GM18867 (cell line): ENCODE results near the gene HMX2.

Experiments used
- ATAC-seq: cut with Tn5 transposase; IDR thresholded peaks from one replicate; pipeline ENCODE4 v1.9.1; 2021; ENCODE audit warnings: mild to moderate bottlenecking, moderate library complexity; ENCODE audit not compliant: unreplicated experiment

The HMX2 gene, protein sequence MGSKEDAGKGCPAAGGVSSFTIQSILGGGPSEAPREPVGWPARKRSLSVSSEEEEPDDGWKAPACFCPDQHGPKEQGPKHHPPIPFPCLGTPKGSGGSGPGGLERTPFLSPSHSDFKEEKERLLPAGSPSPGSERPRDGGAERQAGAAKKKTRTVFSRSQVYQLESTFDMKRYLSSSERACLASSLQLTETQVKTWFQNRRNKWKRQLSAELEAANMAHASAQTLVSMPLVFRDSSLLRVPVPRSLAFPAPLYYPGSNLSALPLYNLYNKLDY

DNA sequence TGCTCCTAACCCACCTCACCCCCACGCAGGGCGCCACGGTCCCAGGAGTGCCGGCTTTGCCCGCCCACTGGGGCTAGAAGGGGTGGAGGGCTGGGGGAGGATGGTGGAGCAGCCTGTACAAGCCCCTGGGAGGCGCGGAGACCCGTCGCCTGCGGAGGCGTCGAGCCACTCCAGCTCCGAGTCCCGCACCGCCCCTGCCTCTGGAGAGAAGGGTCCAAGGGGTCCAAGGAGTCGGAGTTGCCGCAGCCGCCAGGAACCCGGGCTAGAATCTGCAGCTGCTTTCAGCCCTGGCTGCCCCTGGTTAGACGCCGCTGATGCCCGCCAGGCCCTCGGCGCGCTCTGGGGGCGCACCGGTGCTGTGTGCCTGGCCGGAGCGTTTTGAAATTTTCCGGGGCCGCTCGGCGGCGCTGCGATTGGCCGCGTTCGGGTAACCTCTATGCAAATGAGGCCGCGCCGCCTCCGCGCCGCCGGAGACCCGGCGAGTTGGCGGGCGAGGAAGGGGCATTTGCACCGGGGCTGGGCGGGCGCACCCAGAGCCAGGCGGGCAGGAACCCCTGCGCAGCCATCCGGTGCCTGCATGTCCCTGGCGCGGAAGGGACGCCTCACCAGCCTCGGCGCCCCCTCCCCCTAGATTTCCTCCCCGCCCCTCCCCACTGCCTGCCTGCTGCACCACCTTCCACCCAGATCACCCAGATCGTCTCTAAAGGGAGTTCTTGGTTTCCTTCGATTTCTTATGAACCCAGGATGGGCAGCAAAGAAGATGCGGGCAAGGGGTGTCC is at the start of gene HMX2:
Gene HMX2, plus strand, starts transcription at position 502 of the 779 bp plus-strand sequence. Its CDS starts 243 bp downstream, at position 745.
- no peak for ATAC-seq

DNA sequence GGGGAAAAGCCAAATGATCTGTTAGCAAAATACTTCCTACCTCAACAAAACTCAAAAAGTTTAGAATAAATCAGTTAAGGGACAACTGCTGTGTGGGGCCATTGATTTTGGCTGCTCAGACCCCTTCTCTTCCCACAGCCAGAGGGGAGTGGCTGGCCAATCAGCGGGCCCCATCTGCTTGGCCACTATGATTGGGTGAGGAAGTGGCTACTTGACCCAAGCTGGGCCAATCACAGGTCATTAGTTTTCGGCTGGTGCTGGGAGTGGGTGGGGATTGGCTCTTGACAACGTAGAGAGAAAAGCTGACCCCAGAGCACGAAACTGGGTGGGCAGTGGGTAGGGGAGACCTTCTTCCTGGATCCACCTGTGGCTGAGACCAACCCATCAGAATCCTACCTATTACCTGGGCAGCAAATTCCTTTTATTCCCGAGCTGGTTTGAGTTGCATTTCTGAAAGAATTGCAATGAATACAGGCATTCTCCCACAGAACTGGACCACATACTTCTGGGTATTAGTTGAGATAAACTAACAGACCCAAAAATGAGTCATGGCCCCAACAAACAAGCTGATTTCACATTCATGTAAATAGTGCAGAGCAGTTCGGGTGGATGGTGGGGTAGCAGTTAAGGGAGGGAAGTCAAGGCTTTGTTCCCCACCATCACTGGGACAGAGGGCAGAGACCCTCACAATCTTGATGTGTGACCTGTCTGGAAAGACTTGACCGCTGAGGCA is 47.7 kb upstream of the HMX2 start:
- no peak for ATAC-seq

DNA sequence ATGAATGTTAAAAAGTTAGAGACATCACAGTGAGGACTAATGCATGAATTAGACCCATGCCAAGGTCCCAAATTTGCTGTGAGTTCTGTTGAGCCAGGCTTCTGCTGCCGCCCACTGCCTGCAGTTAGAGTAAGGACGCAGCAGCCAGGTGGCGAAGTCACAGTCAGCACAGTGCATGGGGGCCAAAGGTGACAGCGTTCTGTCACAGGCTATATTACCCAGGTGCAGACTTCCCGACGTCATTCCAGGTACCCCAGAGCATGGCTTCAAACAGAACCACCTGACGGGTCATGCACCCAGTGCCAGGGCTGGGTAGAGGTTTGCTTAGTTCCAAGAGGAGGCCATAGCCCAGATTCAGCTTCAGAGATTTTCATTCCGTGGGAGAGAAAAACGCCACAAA is 46.1 kb upstream of the HMX2 start:
- ATAC-seq: no peak

DNA sequence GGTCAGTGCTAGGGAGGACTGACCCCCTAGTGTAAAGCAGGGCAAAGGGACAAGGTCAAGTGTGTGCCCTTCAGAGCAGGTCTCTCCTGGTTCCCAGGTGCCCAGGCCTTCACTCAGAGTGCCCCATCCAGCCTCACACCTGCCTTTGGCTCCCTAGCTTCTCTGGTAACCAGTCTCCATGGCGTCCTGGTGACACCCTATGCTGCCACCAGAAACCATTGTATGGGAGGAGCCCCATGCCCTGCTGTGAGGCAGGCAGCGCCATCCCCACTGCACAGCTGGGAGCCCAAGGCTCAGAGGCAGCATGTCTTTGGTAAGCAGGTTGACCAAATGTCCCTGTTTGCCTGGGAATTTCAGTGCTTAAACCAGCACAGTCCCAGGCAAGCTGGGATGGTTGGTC is 45.3 kb upstream of the HMX2 start:
- ATAC-seq: no peak

DNA sequence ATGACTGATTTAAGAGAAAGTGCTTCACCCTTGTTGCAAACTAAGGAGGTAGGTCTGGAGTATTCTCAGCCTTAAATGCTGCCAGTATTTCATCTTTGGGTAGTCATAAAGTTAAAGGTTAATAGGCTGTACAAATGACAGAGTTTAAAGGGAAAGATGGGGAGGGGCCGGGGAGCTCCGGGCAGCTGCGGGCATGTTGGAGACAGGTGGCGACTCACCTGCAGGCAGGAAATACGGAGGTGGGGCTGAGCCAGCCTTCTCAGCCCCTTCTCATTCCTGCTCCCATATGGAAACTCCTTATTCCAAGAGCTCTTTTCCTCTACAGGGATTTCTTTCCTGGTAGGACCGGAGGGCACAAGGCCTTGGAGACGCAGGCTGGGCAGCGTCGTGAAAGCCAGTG is 44.0 kb upstream of the HMX2 start:
- no peak for ATAC-seq

DNA sequence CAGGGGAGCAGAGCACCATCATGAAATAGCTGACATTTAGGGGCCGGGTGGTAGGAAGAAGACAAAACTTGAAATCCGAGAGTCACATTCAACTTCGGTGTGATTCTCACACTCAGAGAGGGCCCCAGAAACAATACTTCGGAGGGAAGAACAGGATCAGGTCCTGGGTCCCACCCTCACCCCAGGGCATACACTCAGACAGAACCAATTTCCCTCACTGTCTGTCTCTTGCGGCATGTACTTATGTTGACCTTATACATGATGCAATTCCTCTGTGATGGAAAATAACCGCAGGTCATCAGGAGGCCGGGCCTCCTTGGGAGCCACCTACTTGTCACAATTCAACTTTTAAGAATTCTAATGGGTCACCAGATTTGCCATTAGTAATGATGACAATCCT is 38.5 kb upstream of the HMX2 start:
- ATAC-seq: no peak

DNA sequence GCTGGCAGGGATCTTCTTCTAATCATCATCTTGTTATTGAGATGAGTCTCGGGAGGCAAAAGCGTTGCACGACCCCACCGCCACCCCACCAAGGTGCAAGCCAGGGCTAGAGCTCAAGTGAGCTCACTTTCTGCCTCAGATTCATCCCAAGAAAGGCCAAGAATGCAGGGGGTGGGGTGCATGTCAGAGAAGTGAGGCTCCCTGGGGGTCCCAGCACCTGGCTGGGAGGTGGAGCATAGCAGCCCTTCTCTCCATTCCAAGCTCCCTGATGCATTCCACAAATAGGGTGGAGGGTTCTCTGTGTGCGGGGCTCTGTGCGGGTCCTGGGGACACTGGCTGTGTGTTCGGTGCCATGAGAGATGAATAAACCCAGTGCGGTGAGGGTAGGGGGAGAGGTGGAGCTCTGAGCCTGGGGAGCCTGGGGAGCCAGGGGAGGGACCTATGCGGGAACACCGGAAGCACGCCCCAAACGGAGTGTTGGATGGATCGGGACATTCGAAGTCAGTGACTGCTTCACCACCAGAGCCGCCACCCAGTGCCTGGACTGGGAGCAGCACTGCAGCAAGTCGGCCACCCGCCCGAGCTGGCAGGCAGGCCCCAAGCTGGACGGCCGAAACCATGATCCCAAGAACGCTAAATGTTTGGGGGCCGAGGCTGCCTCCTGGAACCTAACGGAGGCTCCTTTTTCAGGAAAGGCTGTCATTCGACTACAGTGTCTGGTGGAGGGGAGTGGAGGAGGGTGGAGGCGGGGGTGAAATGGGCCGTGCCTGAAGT is 30.1 kb upstream of the HMX2 start:
- ATAC-seq: no peak

DNA sequence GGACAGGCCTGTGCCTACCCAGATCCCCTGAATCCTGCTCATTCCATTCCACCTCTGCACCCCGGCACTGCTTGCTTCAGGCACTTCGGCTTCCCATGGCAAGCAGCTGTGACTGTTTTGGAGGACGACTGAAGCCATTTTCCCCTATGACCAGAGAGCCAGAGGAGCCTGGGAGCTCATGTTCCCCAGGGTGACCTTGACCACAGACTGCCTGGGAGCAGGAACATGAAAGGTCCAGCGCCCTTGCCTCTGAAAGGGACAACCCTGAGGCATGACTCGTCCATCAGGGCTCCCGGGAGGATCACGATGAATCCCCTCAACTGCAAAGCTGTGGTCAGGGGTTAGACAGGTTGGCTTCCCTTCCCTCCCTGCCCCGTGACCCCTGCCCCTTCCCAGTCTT is 28.9 kb upstream of the HMX2 start:
- no peak for ATAC-seq

DNA sequence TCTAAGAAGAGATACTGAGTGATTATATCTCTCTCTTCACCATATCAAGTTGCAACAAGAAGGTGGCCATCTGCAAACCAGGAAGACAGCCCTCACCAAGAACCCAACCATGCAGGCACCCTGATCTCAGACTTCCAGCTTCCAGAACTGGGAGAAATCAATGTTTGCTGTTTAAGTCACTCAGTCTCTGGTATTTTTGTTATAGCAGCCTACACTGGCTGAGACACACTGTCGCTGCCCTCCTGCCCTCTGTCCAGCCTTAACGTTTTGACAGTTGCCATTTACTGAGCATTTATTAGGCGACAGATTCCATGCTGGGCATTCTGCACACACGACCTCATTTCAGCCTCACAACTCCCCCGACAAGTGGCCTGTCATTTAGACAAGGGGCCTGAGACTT is 21.7 kb upstream of the HMX2 start:
- no peak for ATAC-seq

DNA sequence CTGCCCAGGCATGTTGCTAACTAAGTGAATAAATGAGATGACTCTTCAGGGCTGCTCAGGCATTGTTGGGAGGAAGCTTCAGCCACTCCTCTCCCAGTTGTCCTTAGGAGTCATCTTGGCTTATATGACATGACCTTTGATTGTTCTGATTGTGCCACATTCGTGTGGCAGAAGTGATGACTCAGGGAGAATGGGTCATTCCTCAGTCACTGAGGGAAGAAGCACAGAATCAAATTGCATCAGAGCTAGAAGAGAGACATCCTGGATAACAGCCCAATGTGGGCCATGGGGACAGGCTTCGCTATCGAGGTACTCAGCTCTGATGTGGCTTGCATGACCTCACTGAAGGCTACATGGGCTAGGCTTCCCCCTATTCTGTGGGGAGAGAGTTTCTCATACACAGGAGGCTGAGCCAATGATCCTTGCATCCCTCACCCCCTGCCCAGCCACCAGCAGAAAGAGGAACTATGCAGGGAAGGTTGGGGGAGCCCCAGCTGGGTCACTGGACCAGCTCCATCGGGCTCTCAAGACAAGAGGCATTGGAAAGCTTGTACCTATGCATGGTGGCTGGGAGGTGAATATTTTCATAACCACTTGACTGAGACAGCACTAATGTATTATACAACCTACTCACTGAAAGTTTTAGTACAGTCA is 18.2 kb upstream of the HMX2 start:
- no peak for ATAC-seq

DNA sequence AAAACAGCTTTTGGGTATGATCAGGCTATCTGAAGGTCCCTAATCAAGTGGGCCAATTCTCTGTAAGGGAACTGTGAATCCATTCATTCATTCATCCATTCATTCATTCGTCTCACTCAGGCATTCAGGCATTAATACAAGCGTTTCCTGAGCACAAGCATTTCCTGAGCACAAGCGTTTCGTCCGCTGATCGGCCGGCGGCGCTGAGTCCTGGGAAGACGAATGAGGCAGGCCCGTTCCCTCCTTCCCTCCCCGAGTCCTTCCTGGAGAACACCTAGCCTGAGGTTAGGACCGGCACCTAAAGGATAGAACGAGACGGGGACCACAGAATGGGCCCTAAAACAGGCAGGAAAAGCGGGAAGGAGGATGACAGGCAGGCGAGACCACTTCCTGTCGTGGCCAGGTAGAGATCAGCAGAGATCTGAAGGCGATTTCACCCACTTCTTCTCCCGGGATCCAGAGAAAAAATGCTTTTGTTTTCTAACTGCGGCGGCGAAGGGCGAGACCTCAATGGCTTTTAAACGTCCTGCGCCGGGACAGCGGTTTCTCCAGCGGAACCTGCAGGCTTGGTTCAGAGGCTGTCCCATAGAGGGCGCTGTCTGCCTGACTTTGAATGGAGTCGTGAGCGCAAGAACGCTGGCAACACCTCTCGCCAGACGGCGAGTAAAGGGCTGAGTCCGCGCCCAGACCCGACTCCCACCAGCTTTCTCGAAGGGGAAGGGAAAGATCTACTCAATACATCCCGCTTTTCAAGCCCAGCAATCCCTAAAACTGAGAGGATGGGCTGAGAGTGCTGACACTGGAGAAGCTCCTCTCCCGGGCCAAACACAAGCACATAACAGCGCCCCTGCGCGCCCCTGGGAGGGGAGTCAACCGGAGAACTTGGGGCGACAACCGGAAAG is 15.1 kb upstream of the HMX2 start:
- peak; percentile 66 for ATAC-seq

DNA sequence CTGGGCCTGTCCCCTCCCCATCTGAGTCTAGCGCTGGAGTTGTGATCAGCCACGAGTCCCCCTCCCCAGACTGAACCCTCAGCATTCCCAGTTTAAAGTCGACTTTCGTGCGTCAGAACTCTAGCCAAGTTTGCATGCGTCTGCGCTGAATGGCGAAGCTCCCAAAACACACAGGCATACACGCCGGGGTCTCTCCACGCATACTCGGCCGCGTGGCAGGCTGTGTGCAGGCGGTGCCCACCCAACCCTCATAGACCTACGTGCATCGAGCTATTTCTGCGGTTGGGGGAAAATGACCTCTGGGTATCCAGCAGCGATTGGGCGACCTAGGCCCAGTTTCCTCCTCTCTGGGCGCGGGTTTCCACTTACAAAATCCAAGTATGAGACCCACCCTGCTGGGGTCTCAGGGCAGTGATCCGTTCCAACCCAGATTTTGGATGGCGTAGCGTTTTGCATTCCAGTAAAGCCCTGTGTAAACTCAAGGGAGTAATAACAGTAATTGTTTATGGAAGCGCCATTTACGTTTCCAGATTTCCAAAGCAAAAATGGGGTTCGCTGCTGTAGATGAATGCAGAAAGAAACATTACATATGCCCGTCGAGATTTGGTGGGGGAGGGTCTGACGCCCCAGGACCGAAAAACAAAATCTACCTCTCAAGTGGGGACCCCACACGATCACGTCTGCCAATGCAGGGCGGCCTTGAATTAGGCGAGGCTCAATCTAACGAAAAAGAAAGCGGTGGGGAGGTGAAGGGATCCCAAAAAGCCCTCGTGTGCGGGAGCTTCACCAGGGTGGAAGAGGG is 14.2 kb upstream of the HMX2 start:
- ATAC-seq: no peak

DNA sequence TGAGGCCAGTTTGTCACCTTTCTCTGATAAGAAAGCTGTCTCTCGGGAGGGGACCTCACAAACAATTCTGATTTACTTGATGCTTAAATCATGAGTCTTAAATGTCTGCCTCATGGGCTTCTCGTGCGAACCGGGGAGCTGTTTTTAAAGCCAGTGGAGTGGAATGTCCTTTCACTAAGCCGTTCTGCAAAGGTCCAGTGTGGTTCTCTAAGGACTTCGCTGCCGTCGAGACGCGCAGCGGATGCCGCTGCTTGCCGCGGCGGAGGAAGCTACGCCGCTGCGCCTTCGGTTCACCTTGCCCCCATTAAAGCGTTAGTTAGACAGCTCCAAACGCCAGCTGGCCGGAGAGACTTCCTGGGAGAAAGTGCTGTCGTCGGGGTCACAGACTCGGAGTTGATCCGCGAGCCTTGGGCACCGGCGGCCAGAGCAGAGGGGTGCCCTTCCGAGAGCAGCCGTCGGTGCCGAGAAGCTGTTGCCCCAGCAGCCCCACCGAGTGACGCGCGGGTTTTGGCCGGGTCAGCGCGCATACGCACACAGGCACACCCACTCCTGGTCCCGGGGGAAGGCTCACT is 13.5 kb upstream of the HMX2 start:
- no peak for ATAC-seq

DNA sequence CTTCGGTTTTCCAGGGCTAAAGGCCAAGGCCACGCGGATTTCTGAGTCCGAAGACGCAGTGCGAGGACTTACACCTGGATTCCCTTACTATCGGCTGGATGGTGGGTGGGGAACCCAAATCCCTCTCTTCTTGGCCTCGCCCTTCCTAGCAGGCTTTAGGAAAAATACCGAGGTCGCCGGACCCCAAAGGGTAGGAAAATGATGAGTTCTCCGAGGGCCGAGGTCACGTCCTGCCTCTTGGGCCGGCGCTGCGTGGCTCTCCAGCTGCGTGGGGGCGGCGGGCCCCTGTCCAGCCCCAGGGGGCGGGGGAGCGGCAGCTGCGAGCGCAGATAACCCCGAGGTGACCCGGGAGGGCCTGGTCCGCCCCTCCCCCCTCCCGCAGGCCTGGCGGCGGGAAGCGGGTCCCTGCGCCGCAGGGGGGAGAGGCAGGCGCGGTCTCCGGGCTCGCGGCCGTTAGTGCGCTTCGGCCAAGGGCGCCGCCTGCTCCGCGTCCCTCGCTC is 13.0 kb upstream of the HMX2 start:
- no peak for ATAC-seq

DNA sequence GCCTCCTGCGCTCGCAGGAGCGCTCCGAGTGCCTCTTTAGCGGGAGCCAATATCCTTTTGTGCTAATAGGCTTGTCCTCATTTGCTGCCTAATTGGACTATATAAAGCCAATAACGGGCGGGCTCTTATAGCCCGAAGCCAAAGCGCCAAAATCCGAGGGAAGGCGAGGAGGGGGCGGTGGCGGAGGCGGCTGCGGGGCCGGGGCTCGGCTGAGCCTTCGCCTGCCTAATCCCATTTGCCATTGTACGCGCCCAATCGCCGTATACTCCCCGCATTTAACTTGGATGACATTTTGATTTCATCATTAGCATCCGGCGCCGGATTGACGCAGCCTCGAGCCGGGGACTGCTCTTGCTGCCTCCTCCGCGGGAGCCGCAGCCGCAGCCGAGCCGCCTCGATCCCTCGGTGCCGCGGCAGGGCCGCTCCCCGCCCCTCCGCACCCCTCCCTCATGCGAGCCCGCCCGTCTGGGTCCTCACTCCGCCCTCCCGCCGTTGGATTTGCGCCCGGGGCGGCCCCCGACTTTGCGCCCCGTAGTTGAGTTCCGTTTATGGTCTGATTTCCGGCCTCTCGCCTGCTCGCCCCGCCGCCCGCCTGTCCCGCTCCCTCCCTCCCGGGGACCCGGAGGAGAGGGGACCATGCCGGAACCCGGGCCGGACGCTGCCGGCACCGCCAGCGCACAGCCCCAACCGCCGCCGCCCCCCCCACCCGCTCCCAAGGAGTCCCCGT is 12.4 kb upstream of the HMX2 start, which contains the start of gene HMX3:
Gene HMX3, plus strand, starts transcription at position 556 of the 727 bp plus-strand sequence. Its CDS starts 81 bp downstream, at position 637.
- no peak for ATAC-seq

DNA sequence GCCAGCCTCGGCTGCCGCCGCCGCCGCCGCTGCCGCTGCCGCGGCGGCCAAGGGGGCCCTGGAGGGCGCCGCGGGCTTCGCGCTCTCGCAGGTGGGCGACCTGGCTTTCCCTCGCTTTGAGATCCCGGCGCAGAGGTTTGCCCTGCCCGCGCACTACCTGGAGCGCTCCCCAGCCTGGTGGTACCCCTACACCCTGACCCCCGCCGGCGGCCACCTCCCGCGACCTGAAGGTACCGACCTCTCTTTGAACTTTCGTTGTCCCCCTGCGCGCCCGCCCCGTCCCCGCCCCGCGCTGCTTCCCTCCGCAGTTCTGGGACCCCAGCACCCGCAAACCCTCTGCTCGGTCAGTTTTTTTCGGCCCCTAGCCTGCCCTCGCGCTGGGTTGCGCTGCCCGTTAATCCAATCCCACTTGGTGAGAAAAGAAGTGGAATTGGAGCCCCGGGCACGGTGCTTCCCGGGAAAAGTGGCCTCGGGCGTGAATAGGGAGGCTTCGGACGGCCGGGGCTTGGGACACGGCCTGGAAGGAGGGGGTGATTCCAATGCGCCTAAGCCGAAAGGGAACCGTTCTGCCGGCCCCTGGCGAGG is 11.6 kb upstream of the HMX2 start:
- ATAC-seq: no peak
